ENCODE results near the gene C19orf53.

C19orf53 gene

GRCh38 chr19:13794757-13795589, 20.7 kb downstream of the C19orf53 start, which contains the start of gene ZSWIM4:
ZSWIM4 (plus strand) TSS chr19:13795443; CDS start chr19:13795649, 206 bp downstream.
- peak within 1 kb of the TSS; percentile 61 for H3K4me3 ChIP-seq (ENCODE audit: low read depth, low read length)

GRCh38 chr19:13795595-13796300, 21.5 kb downstream of the C19orf53 start:
- H3K27ac ChIP-seq = peak overlapping the region; percentile 79
- TF ChIP-seq CTCF (IDR thresholded peaks at IDR 0.05; ENCODE audit: low read depth, low read length) = no peak
- DNase-seq = no peak
- peak overlapping the region; percentile 56 for H3K4me3 ChIP-seq (ENCODE audit: low read depth, low read length)
- H3K36me3 ChIP-seq = peaks cover 4% of the 10 kb centered on the region; the same call in 1 of the 2 replicates
- H3K27me3 ChIP-seq (ENCODE audit: insufficient read depth, low read depth, severe bottlenecking) = no peaks in the 10 kb centered on the region
- no peaks in the 10 kb centered on the region for H3K9me3 ChIP-seq (ENCODE audit: severe bottlenecking)

More at GRCh38 chr19:13794757-13795589, 20.7 kb downstream of the C19orf53 start, which contains the start of gene ZSWIM4:
- Histone ChIP-seq H3K27me3 (ENCODE audit: insufficient read depth, low read depth, severe bottlenecking) (no peaks in the 10 kb centered on the region), H3K27ac (peak within 1 kb of the TSS; percentile 79), H3K9me3 (ENCODE audit: severe bottlenecking) (no peaks in the 10 kb centered on the region), H3K36me3 (peaks cover 4% of the 10 kb centered on the region; the same call in 1 of the 2 replicates)
- DNase-seq = peak; percentile 99
- no peak for TF ChIP-seq CTCF (IDR thresholded peaks at IDR 0.05; ENCODE audit: low read depth, low read length)

GRCh38 chr19:13796301-13797057, 22.2 kb downstream of the C19orf53 start:
- peak; percentile 30 for DNase-seq
- H3K4me3 ChIP-seq (ENCODE audit: low read depth, low read length) = peak overlapping the region; percentile 56
- peak overlapping the region; percentile 7; the same call in 1 of the 2 replicates for H3K27ac ChIP-seq
- no peaks in the 10 kb centered on the region for H3K9me3 ChIP-seq (ENCODE audit: severe bottlenecking)
- no peaks in the 10 kb centered on the region for H3K27me3 ChIP-seq (ENCODE audit: insufficient read depth, low read depth, severe bottlenecking)
- peaks cover 4% of the 10 kb centered on the region; the same call in 1 of the 2 replicates for H3K36me3 ChIP-seq
- TF ChIP-seq CTCF (IDR thresholded peaks at IDR 0.05; ENCODE audit: low read depth, low read length) = no peak

GRCh38 chr19:13797058-13797440, 22.8 kb downstream of the C19orf53 start:
- H3K27me3 ChIP-seq (ENCODE audit: insufficient read depth, low read depth, severe bottlenecking) = no peaks in the 10 kb centered on the region
- no peak overlapping the region for H3K27ac ChIP-seq
- no peak for TF ChIP-seq CTCF (IDR thresholded peaks at IDR 0.05; ENCODE audit: low read depth, low read length)
- H3K9me3 ChIP-seq (ENCODE audit: severe bottlenecking) = no peaks in the 10 kb centered on the region
- no peak overlapping the region for H3K4me3 ChIP-seq (ENCODE audit: low read depth, low read length)
- peaks cover 4% of the 10 kb centered on the region; the same call in 1 of the 2 replicates for H3K36me3 ChIP-seq
- DNase-seq = no peak

- no peaks in the 10 kb centered on the region for H3K27me3 ChIP-seq (ENCODE audit: insufficient read depth, low read depth, severe bottlenecking)
- no peak for DNase-seq
- TF ChIP-seq CTCF (IDR thresholded peaks at IDR 0.05; ENCODE audit: low read depth, low read length) = no peak
- H3K27ac ChIP-seq = no peak overlapping the region
- no peaks in the 10 kb centered on the region for H3K9me3 ChIP-seq (ENCODE audit: severe bottlenecking)
- H3K4me3 ChIP-seq (ENCODE audit: low read depth, low read length) = no peak overlapping the region
- H3K36me3 ChIP-seq = peaks cover 6% of the 10 kb centered on the region; the same call in 1 of the 2 replicates
Observed at GRCh38 chr19:13797870-13798269, 23.6 kb downstream of the C19orf53 start.

All from WERI-Rb-1 (cell line).